Large intestine (tissue), 3 donors: ENCODE measurements around the gene VLDLR. TPM values are rescaled to one million over a fixed set of nuclear protein-coding genes. Genes with fewer than 3 reads are reported as not detected.

Source experiments
- DNase-seq, 2 donors: peaks; one replicate each; pipeline versions ENCODE4 v3.0.0 to v3.0.0-alpha.2; 2013
- H3K27ac ChIP-seq: one replicate; pipeline ENCODE4 v1.5.1; 2013; ENCODE audit warnings: low read length
- H3K27me3 ChIP-seq: 2 replicates; pipeline ENCODE4 v1.6.1; 2013; ENCODE audit warnings: low read length; ENCODE audit not compliant: control insufficient read depth, insufficient read depth
- H3K36me3 ChIP-seq: 2 replicates; pipeline ENCODE4 v1.6.1; 2013; ENCODE audit warnings: low read length; ENCODE audit not compliant: control insufficient read depth, insufficient read depth
- H3K4me1 ChIP-seq: one replicate; pipeline ENCODE4 v1.6.1; 2013; ENCODE audit warnings: low read length; ENCODE audit not compliant: control insufficient read depth, insufficient read depth
- H3K4me3 ChIP-seq: one replicate; pipeline ENCODE4 v1.5.1; 2013; ENCODE audit warnings: low read length
- H3K9me3 ChIP-seq: one replicate; pipeline ENCODE4 v1.6.1; 2013; ENCODE audit warnings: mild to moderate bottlenecking, low read depth, low read length, moderate library complexity; ENCODE audit not compliant: control insufficient read depth
- WGBS: methylation state at CpG from one replicate; pipeline ENCODE4 v1.1.5; 2013; ENCODE audit warnings: low lambda C conversion rate; ENCODE audit not compliant: insufficient coverage; 5-methylcytosine and 5-hydroxymethylcytosine counted together
- polyA plus RNA-seq: library from polyadenylated mRNA; unstranded; fragments of 120-200 nt; gene quantifications from one replicate; pipeline ENCODE4 v1.2.1, GENCODE V29; 2013

The VLDLR gene
- polyA plus RNA-seq, 1 donor: 9.1 TPM

- Histone ChIP-seq H3K9me3 (peaks cover 4% of the 10 kb centered on the region), H3K4me3 (no peak overlapping the region), H3K27me3 (peaks cover 56% of the 10 kb centered on the region), H3K4me1 (peaks cover 10% of the 10 kb centered on the region), H3K27ac (no peak overlapping the region), H3K36me3 (no peaks in the 10 kb centered on the region)
- no peak for DNase-seq
- WGBS: 100% methylated on average over 1 of the region's 1 CpG
Observed at GRCh38 chr9:2618289-2618688, 3.3 kb upstream of the VLDLR start.

DNA sequence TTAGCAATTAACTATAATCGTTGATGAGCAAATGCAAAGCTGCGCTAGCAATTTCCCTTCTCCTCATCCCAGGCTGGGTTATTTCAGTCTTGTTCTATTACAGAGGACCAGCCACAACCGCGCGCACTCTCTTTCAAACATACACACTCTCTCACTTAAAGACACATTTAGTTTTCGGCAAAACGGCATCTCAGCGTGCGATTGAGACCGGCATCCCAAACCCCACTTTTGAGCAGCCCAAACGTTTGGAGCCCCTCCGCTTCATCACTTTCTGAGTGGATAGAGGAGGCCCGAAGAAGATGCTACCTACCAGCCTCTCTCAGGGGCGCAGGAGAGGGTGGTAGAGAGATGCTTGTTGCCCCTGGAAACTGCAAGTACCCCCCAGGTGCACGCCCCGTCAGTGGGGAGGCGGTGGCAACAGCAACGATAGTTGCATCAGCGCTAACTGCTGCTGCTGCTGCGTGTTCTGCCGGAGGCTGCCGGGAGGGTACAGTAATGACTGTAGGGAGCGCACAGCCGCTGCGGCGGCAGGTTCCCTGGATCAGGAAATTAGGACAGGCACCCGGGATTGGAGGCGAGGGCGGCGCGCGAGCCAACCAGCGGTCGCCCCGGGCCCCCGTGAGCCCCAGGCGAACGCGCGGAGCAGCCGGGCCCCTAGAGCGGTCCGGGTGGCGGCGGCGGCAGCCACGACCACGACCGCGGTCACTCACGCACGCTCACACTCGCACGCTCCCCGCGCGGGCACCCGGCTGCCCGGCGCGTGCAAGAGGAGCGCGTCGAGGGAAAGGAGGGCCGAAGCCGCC is 467 bp upstream of the VLDLR start:
- Histone ChIP-seq H3K9me3 (peaks cover 4% of the 10 kb centered on the region), H3K27me3 (peaks cover 79% of the 10 kb centered on the region), H3K4me3 (peak overlapping the region; percentile 37), H3K27ac (no peak overlapping the region), H3K36me3 (no peaks in the 10 kb centered on the region), H3K4me1 (peaks cover 12% of the 10 kb centered on the region)
- 34% methylated on average over 2 of the region's 66 CpGs for WGBS
- peak; percentile 26 to 61 for DNase-seq

- H3K4me1 ChIP-seq: peaks cover 12% of the 10 kb centered on the region
- H3K36me3 ChIP-seq: no peaks in the 10 kb centered on the region
- WGBS: no CpG with 5 or more reads among the region's 82 CpGs
- DNase-seq: peak in 1 of 2 donors; percentile 42
- peak overlapping the region; percentile 52 for H3K4me3 ChIP-seq
- peak overlapping the region; percentile 27 for H3K27ac ChIP-seq
- peaks cover 4% of the 10 kb centered on the region for H3K9me3 ChIP-seq
- peaks cover 71% of the 10 kb centered on the region for H3K27me3 ChIP-seq
Observed at GRCh38 chr9:2622461-2623287, 1.1 kb downstream of the VLDLR start.

GRCh38 chr9:2623288-2624050 is 1.9 kb downstream of the VLDLR start:
- no peaks in the 10 kb centered on the region for H3K36me3 ChIP-seq
- peak overlapping the region; percentile 52 for H3K4me3 ChIP-seq
- no peak overlapping the region for H3K27ac ChIP-seq
- H3K9me3 ChIP-seq: peaks cover 4% of the 10 kb centered on the region
- no peak for DNase-seq
- peaks cover 12% of the 10 kb centered on the region for H3K4me1 ChIP-seq
- H3K27me3 ChIP-seq: peaks cover 66% of the 10 kb centered on the region
- WGBS: no CpG with 5 or more reads among the region's 34 CpGs

DNA sequence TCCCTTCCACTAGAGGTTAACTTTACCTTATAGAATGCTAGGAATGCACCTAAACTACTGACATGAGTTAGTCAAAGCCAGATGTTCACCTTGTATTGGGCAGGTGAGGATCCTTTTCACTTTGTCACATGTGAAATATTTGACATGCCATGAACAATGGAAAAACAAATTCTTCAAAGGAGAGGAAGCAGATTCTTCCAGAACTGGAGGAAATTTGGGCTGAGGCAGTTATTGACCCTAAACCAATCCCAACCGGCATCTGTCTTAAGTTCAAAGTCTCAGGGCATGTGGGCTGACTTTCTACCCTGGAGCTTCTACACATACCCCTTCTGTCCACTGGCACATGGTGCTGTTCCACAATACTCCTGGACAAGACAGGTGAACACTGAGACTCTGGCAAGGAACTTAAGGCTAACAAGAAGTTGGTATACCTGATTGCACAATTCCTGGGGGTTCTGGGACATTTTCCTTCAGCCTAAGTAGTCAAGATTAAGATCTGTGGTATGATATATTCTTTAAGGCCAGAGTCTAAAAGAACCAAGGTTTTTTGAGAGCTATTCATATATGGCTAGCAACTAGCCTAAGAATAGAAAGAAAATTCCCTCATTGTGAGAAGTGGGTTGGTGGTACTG is 2.6 kb downstream of the VLDLR start:
- no peaks in the 10 kb centered on the region for H3K36me3 ChIP-seq
- H3K4me3 ChIP-seq: no peak overlapping the region
- H3K9me3 ChIP-seq: peaks cover 4% of the 10 kb centered on the region
- DNase-seq: no peak
- peaks cover 12% of the 10 kb centered on the region for H3K4me1 ChIP-seq
- WGBS: no CpG with 5 or more reads among the region's 1 CpG
- H3K27ac ChIP-seq: no peak overlapping the region
- peaks cover 59% of the 10 kb centered on the region for H3K27me3 ChIP-seq

DNA sequence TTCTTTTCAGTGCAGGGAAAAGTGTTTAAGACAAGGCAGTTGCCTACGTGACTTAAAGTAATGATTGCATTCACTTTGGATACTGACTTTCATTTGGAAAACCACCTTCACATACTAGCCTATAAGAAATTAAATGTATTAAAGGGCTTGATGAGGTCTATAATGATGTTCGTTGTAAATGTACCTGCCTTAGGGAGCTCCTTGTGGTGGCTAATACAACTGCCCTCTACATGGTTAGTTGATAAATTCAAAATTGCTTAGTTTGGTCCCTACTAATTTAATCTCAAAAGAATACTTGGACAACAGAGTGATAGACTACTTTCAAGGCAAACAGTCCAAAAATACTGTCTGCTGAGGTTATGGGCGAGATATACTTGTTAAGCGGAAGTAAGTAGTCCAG is 3.8 kb downstream of the VLDLR start:
- H3K27me3 ChIP-seq: peaks cover 48% of the 10 kb centered on the region
- no peak overlapping the region for H3K4me3 ChIP-seq
- no peak for DNase-seq
- H3K36me3 ChIP-seq: no peaks in the 10 kb centered on the region
- peaks cover 12% of the 10 kb centered on the region for H3K4me1 ChIP-seq
- WGBS: 93% methylated on average over 3 of the region's 4 CpGs
- peaks cover 4% of the 10 kb centered on the region for H3K9me3 ChIP-seq
- H3K27ac ChIP-seq: no peak overlapping the region

DNA sequence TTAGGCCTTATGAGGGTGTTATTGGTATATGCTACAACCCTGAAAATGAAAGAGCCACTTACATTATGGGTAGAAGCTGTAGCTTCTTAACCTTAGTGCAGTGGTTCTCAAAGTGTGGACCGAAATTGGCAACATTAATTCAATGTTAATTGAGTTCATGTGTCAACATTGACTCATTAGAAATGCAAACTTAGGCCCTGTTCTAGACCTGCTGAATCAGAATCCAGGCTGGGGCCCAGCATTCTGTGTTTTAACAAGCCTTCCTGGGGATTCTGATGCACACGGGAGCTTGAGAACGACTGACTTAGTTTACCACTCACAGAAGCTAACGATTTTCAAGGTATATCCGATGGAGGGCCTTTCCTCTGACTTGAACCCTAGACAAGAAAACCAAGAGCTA is 7.3 kb downstream of the VLDLR start:
- Histone ChIP-seq H3K9me3 (no peaks in the 10 kb centered on the region), H3K27me3 (peaks cover 24% of the 10 kb centered on the region), H3K36me3 (no peaks in the 10 kb centered on the region), H3K4me3 (no peak overlapping the region), H3K27ac (no peak overlapping the region), H3K4me1 (no peaks in the 10 kb centered on the region)
- WGBS: no CpG with 5 or more reads among the region's 5 CpGs
- no peak for DNase-seq

DNA sequence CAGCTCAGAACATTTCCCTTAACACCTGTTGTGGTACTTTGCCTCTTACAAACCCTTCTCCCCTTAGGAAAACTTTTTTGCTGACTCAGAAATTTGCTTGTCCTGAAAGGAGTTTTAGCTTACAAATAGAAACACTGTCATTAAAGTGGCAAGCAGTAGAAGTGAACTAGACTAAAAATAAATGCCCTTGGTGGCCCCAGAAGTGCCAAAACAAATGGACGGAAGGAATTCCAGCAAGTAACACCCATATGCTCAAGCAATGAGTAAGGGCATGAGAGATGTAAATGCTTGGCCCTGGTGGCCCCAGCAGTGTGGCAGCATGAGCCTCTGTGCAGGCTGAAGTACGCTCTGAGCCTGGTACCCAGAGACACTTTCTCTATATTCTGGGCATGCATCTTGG is 8.6 kb downstream of the VLDLR start:
- DNase-seq: no peak
- Histone ChIP-seq H3K27ac (no peak overlapping the region), H3K27me3 (peaks cover 12% of the 10 kb centered on the region), H3K4me3 (no peak overlapping the region), H3K9me3 (no peaks in the 10 kb centered on the region), H3K36me3 (no peaks in the 10 kb centered on the region), H3K4me1 (no peaks in the 10 kb centered on the region)
- no CpG with 5 or more reads among the region's 2 CpGs for WGBS

DNA sequence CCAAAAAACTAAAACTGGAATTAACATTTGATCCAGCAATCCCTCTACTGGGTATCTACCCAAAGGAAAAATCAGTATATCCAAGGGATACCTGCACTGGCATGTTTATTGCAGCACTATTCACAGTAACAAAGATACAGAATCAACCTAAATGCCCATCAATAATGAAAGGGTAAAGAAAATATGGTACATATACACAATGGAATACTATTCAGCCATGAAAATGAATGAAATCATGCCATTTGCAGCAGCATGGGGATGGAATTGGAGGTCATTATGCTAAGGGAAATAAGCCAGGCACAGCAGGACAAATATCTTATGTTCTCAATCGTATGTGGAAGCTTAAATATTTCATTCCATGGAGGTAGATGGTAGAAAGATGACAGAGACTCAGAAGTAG is 9.7 kb downstream of the VLDLR start:
- H3K36me3 ChIP-seq: no peaks in the 10 kb centered on the region

DNA sequence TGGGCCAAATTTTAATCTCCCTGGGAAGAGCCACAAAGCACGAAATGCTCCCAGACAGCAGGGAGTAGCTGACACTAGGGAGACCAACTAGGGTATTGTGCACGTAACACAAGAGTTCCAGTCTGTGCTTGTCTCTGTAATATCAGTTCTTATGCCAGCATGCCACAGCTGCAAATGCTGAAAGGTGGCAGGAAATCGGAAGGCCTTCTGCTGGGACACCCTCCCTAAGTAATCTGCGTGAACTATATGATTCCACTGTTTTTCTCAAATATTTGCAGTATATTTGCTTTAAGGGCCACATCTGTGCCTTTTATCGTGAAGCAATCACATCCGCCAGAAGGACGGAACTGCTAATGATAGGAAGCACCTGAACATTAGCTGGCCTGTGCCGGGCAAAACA is 12.6 kb downstream of the VLDLR start:
- Histone ChIP-seq H3K9me3 (no peaks in the 10 kb centered on the region), H3K27ac (no peak overlapping the region), H3K4me1 (no peaks in the 10 kb centered on the region), H3K36me3 (no peaks in the 10 kb centered on the region), H3K27me3 (peaks cover 4% of the 10 kb centered on the region), H3K4me3 (no peak overlapping the region)
- WGBS: no CpG with 5 or more reads among the region's 8 CpGs
- DNase-seq: no peak

More for the DNA sequence above, 9.7 kb downstream of the VLDLR start:
- Histone ChIP-seq H3K27me3 (peaks cover 6% of the 10 kb centered on the region), H3K27ac (no peak overlapping the region), H3K4me3 (no peak overlapping the region), H3K4me1 (no peaks in the 10 kb centered on the region), H3K9me3 (no peaks in the 10 kb centered on the region)
- DNase-seq: no peak
- WGBS: no CpG with 5 or more reads among the region's 1 CpG
